Measurements from ENCODE around the gene CADPS.

DNA sequence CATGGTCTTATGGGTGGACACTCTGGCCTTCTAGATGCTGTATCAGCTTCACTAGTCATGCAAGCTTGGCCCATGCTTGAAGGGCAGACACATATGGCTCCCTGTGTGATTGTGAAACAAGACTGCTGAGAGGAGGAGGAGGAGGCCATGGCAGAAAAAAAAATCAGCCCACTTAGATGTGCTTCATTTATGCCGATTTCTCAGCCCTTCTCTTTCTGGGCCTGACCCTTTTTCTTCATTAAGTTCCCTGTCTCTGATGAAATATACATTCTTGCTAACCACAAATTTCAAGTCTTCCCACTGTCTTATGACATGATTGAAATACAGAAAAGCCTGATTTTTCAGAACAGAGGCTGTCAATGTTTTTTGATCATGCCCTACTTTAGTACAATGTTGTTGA lies 288.9 kb downstream of the CADPS start:
- TF ChIP-seq, protein P1, sequence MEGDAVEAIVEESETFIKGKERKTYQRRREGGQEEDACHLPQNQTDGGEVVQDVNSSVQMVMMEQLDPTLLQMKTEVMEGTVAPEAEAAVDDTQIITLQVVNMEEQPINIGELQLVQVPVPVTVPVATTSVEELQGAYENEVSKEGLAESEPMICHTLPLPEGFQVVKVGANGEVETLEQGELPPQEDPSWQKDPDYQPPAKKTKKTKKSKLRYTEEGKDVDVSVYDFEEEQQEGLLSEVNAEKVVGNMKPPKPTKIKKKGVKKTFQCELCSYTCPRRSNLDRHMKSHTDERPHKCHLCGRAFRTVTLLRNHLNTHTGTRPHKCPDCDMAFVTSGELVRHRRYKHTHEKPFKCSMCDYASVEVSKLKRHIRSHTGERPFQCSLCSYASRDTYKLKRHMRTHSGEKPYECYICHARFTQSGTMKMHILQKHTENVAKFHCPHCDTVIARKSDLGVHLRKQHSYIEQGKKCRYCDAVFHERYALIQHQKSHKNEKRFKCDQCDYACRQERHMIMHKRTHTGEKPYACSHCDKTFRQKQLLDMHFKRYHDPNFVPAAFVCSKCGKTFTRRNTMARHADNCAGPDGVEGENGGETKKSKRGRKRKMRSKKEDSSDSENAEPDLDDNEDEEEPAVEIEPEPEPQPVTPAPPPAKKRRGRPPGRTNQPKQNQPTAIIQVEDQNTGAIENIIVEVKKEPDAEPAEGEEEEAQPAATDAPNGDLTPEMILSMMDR (IDR thresholded peaks at IDR 0.05; ENCODE audit: insufficient read depth, low read length), result no peak
- no peak for TF ChIP-seq REST (IDR thresholded peaks at IDR 0.05; ENCODE audit: insufficient replicate concordance, low read depth)
- no peak for TF ChIP-seq GABPA (IDR thresholded peaks at IDR 0.05; ENCODE audit: low read depth)
- no peak for TF ChIP-seq POLR2AphosphoS5 (IDR thresholded peaks at IDR 0.05; ENCODE audit: low read depth)
- TF ChIP-seq SPI1 (IDR thresholded peaks at IDR 0.05; ENCODE audit: borderline replicate concordance, low read depth), result no peak
